Measurements from ENCODE around the gene BTK.
"Not testable (repeated sequence)": the region's sequence is repeated elsewhere in the genome, so short reads cannot be mapped to it uniquely, and the experiment has no call there.

The BTK gene

DNA sequence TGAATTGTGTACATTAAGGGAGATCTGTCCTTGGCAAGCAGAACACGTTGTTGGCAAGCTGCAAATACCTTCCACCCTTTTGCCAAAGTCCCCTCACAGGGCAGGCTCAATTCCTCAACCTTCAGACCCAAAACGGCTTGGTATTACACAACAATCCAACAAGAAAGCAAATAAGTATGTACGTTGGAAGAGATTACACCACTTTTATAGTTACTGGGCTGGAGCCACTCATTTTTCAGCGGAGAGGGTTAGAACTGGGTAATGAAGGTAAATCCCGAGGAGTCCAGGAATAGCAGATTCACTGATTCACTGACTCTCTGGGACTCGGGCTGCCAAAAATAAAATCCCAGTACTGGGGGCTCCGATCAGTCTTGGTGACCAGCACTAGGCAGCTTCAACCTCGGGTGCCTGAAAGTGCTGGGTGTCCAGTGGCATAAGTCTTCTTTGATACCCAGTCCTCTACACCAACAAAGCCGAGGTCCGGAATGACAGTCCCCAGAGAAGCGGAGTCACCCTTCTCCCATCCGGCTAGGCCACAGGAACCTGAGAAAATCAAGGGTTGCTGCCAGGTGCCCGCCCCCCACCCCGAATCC is 38.0 kb downstream of the BTK start:
- TF ChIP-seq, protein P1, sequence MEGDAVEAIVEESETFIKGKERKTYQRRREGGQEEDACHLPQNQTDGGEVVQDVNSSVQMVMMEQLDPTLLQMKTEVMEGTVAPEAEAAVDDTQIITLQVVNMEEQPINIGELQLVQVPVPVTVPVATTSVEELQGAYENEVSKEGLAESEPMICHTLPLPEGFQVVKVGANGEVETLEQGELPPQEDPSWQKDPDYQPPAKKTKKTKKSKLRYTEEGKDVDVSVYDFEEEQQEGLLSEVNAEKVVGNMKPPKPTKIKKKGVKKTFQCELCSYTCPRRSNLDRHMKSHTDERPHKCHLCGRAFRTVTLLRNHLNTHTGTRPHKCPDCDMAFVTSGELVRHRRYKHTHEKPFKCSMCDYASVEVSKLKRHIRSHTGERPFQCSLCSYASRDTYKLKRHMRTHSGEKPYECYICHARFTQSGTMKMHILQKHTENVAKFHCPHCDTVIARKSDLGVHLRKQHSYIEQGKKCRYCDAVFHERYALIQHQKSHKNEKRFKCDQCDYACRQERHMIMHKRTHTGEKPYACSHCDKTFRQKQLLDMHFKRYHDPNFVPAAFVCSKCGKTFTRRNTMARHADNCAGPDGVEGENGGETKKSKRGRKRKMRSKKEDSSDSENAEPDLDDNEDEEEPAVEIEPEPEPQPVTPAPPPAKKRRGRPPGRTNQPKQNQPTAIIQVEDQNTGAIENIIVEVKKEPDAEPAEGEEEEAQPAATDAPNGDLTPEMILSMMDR (conservative IDR thresholded peaks at IDR 0.05; ENCODE audit: low read depth, low read length): no peak
- DNase-seq (ENCODE audit: low read depth): no peak
- H3K4me3 ChIP-seq (ENCODE audit: low read length): peak overlapping the region; percentile 74

DNA sequence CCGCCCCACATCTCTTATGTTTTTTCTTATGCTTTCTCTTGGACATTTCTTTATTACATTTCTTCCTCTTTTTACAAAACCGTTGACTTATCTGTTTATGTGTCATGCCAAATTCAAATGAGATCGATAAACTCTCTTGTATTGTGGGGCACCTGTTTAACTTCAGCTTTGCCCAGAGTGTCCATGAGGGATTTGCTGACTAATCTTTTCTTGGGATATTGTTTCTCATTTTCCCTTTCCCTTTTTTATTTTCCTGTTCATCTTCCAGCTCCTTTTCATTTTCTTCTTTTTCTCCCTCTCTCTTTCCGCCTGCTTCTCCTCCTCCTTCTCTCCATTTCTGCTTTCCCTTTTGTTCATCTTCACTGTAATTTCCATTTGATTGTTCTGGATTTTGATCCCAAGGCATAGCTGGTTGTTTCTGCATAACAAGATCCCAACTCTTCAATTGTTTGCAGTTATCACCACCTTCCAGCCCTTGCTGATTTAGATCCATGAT is 48.2 kb downstream of the BTK start:
- DNase-seq (ENCODE audit: low read depth): no peak
- H3K4me3 ChIP-seq (ENCODE audit: low read length): no peak overlapping the region
- TF ChIP-seq, protein P1 (conservative IDR thresholded peaks at IDR 0.05; ENCODE audit: low read depth, low read length): no peak

DNA sequence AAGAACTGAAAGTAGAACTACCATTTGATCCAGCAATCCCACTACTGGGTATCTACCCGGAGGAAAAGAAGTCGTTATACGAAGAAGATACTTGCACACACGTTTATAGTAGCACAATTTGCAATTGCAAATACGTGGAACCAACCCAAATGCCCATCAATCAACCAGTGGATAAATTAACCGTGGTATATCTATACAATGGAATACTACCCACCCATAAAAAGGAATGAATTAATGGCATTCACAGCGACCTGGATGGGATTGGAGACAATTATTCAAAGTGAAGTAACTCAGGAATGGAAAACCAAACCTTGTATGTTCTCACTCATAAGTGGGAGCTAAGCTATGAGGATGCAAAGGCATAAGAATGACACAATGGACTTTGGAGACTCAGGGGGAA is 51.7 kb downstream of the BTK start:
- DNase-seq (ENCODE audit: low read depth); H3K4me3 ChIP-seq (ENCODE audit: low read length): not testable (repeated sequence)

DNA sequence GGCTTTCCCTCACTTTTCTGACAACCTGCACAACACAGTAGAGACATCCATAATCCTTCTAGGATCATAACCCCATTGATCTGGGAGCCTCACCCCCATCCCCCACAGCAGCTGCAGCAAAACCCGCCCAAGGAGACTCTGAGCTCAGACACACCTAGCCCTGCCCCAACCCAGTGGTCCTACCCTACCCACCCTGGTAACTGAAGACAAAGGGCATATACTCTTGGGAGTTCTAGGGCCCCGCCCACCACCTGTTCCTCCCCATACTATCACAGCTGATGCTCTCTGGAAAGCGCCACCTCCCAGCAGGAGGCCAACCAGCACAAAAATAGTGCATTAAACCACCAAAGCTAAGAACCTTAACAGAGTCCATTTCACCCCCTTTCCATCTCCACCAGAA is 59.4 kb downstream of the BTK start:
- not testable (repeated sequence) for DNase-seq (ENCODE audit: low read depth); H3K4me3 ChIP-seq (ENCODE audit: low read length)

DNA sequence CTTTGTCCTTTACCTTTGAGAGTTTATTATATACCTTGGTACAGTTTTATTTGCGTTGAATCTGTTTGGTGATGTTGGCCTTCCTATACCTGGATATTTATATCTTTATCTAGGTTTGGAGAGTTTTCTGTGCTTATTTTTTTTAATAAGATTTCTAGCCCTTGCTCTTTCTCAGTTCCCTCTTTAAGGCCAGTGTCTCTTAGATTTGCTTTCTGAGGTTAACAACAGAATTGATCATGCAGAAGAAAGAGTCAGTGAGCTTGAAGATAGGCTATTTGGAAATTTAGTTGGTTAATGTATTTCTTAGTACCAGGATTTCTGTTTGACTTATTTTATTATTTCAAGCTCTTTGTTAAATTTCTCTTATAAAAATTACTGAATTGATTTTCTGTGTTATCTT is 82.2 kb downstream of the BTK start:
- DNase-seq (ENCODE audit: low read depth): no peak
- H3K4me3 ChIP-seq (ENCODE audit: low read length): no peak overlapping the region
- TF ChIP-seq, protein P1 (conservative IDR thresholded peaks at IDR 0.05; ENCODE audit: low read depth, low read length): no peak
